GM21367 (cell line): ENCODE data around the gene UBA7.
A peak's percentile ranks its signal among the peaks of the same experiment; 100 is the strongest.

Experiments used
- ATAC-seq: cut with Tn5 transposase; IDR thresholded peaks from one replicate; pipeline ENCODE4 v1.9.1; 2021; ENCODE audit not compliant: unreplicated experiment

Gene UBA7

DNA sequence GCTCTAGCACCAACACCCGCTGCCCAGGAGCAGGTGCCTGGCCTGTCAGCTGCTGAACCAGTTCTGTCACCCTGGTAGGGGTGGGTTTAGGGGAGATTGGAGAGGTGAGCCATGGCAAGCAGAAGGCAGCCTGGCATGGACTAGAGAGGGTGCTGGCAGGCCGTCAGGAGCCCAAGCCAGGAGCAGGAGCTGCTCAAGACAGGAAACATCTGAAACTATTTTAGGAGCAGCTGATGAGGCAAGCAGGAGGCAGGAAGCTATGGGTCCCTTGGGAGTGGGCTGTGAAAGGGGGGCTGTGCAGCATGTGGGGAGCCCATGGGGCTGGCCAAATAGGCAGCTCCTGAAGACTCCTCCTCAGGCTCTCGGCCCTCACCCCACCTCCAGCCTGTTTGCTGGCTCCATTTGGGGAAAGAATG lies 8.4 kb downstream of the UBA7 start:
- ATAC-seq: no peak

DNA sequence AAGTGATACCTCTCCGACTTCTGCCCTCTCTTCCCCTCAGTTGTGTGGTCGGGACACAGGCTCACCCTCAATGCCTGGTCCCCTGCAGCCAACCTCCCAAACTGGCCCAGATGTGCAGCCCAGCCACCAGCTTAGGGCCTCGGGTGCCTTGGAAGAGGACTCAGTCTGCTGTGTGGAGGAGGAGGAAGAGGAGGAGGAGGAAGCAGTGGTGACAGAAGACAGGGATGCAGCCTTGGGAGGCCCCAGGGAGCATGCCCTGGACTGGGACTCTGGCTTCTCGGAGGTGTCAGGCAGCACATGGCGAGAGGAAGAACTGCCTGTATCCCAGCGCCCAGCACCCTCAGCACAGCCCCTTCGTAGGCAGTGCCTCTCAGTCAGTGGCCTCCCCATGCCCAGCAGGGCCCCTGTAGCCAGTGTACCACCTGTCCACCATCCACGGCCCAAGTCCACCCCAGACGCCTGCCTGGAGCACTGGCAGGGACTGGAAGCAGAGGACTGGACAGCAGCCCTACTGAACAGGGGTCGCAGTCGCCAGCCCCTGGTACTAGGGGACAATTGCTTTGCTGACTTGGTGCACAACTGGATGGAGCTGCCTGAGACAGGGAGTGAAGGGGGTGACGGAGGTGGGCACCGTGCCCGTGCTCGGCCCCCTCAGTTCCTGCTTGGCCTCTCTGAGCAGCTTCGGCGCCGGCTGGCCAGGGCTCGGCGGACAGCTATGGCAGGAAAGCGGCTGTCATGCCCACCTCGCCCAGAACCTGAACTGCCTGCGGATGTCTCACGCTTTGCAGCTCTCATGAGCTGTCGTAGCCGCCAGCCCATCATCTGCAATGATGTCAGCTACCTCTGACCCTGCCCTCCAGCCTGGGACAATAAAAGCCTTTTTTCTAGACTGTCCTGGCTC lies 9.4 kb downstream of the UBA7 start:
- ATAC-seq: no peak

DNA sequence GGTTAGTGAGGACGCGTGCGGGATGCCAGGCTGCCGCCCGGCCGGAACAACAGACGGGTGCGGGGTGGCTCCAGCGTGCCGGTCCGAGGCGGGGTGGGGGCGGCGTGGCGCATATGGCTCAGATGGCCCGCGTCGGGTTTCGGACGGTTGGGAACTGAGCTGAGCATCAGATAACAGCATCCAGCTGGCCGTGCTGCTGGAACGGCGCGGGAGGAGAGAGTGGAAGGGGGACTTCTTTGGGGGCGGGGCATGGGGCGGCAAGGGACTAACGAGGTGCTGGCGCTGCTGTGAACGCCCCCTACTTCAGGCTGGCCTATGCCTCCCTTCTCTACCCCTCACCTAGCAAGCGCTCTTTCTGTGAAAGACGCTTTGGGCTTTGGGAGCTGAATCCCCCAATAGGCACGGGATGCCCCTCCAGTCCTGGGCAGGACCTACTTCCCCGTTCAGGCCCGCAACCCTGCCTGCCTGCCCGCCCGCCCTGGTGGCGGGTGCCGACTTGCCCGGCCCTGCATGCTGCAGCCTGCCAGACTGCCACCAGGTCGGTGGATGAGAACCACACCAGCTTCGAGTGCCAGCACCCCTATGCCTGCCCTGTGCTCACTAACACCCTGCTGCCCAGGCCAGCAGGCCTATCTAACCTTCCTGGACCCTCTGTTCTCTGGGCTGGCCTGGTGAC lies 10.2 kb downstream of the UBA7 start:
- ATAC-seq: no peak

DNA sequence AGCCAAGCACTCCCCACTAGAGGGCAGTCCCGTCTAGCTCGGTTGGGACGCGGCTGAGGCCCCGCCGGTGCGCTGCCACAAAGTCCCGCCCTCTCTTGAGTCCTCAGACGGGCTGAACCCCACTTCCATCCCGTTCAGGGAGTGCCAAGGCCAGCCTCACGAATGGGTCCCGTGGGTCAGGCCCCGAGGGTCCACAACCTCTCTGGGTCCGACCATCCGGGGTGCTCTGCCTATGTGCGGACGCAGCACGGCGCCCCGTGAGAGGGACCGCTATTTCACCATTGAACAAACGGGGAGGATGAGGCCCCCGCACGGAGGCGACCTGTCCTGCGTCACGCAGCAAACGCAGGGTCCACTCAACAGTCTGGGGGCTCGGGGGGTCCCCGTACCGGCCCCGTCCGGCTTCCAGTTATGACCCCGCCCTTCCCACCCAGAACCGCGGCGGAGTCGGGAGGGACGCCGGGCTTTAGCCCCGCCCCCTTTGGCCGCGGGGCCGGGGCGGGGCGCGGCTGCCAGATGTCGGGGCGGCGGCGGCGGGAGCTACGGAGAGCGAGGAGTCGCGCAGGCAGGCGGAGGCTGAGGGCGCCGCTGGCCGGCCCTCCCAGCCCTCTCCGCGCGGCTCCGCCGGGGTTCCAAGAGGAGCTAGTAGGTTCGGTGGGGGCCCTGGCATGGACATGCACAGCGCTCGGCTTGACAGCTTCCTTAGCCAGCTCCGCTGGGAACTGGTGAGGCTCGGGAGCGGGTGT lies 10.9 kb downstream of the UBA7 start, which contains the start of gene INKA1:
Gene INKA1, plus strand, starts transcription at position 543 of the 746 bp plus-strand sequence. Its CDS starts 132 bp downstream, at position 675.
- peak; percentile 42 for ATAC-seq

DNA sequence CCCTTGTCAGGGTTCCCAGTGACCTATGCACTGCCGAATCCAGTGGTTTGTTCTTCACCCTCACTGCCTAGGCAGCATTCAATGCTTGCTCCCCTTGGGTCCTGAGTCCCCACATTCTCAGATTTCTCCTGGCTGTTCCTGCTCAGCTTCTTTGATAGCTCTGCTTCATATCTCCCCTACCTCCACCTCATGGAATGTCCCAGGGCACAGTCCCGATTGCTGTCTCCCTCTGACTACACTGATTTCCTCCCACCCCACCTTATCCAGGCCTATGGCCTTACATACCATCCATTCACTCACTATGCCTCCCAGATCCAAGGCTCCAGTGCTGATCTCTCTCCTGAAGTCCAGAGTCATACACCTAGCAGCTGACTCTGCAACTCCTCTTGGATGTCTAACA lies 12.6 kb downstream of the UBA7 start:
- no peak for ATAC-seq

DNA sequence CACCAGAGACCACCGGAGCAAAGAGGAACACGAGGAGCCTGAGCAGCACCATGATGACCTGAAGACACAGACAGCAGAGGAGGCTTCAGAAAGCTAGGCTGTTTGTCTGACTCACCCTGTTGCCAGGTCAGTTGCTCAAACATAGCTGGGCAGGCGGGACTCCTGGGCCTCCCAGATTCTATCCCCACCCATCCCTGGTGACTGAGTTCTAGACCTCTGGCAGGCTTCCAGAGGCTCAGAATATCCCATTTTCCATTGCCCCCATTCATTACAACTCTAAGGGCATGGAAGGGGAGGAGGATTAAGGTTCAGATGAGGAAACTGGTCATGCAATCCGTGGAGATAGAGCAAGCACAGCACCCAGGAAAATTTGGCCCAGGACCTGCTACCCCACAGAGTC lies 14.0 kb downstream of the UBA7 start, which contains the start of gene CDHR4:
Gene CDHR4, minus strand, starts transcription at position 113 of the 400 bp plus-strand sequence. Its CDS starts 61 bp downstream, at position 52.
- ATAC-seq: no peak

DNA sequence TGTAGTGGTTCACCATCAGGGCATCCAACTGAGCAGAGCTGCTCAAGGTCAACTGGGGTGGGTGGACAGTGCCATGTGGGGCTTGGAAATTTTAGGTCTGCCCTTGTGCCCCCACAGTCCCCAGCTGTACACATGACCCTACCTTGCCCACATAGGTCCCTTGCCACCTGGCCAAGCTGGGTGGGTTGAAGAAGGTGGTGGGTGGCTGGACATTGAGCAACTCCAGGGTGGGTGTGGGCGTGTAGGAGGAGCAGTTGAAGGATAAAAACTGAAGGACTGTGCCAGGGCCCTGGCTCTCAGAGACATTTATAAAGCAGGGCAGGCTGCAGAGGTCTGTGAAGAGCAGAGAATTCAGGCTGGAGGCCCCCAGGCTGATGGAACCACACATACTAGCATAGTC lies 14.6 kb downstream of the UBA7 start:
- ATAC-seq: no peak

DNA sequence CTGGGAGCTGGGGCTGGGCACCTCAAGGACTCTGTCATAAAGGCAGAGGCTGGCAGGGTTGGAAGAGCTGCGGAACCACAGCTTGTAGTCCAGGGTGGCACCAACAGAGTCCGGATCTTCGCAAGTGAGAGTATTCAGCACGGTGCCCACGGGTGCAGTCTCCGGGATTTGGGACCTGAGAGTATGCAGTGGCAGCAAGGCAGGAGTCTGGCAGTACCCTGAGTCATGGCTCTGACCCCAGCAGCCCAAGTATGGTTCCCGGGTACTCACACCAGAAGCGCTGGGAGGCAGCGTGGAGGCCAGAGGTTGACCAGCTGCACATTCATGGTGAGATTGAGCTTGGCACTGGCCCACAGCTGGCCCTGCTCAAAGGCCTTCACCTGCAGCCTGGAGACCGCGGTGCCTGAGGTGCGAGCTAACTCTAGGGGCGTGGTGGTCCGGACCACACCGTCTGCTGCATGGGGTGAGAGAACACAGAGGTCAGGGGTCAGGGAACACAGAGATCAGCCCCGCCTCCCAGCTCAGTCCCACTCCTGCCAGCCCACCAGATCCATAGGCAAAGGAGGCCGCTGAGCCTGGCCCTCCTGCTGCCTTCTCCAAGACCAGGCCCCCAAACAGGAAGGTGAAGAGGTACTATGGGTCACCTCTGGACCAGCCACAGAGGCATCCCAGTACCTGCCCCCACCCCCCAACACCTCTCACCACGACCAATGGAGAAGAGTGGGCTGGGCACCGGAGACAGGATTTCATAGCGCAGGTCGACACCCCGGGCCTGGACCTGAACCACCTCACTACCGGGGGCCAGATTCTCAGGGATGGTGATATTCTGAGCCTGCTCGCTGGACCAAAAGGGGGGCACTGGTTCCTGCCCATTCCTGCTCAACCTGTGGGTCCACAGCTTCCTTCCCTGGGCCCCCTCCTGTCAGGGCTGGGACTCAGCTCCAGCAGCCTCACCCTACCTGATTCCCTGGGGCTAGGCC lies 18.5 kb downstream of the UBA7 start:
- ATAC-seq: no peak

DNA sequence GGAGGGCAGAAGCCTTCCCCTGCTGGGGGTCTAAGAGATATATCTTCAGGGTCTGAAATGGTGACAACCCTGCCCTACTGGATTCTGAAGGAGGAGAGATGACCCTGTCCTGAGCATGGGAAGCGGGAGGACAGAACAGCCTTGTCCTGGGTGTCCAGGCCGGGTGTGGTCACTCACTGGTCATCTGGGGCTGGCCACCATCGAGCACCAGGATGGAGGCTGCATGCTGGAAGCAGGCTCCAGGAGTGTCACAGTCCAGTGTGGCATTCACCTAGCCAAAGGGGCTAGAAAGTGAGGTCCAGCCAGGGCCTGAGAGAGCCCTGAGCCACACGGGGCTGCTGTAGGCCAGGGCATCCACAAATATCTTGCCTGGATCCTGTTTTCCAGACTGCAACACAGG lies 19.3 kb downstream of the UBA7 start:
- ATAC-seq: no peak

DNA sequence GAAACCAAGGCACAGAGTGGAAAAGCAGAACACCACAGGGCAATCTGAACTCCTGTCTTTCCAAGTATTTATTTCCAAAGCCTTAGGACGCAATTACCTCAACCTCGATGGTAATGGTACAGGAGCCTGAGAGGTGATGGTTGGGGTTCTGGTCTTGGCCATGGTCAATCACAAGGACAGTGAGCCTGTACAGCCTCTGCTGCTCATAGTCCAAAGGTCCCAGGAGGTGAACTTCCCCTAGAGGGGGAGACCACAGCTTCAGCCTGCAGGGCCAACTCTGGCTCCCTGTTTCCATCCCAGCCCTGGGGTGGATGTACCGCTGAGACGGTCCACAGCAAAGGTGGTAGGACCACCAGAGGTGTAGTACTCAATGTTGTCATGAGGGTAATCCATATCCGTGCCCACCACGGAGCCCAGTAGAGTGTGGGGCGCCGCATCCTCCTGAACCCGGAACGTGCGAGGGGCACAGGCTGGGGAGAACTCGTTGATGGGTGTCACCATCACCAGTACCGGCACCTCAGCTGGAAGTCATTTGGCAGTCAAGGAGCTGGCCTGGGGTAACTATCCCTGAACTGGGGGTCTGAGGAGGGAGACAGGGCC lies 20.2 kb downstream of the UBA7 start:
- no peak for ATAC-seq

DNA sequence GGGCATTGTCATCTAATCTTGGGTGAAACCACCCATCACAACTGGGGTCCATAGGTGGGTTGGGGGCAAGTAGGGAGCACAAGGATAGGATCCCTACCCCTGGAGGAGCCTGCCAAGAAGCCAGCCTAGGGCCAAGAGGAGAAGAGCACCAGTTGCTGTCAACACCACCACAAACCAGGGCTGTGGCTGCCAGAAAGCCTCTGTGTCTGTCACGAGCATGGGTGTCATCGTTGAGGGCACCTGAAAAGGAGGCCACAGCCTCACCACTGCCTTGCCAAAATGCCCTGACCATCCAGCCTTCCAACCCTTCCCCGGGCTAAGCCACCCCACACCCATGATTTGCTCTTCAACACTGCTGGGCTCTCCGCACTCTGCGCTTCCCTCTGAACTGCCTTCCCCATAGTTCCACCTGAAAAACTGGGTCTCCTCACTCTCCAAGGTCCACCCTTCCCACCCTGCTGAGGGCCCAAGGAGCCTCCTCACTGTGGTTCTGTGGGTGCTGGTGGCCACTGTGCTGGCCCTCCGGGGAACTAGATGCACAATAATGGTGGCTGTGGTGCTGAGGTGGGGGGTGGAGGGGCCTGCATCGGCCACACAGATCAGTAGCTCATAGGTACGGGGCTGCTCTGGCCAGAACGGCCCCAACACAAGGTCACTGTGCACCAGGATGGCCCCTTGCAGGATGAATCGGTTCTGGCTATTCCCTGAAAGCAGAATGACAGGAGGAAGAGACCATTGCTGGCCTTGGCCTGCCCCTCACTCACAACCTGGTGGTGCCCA lies 21.2 kb downstream of the UBA7 start:
- ATAC-seq: no peak

DNA sequence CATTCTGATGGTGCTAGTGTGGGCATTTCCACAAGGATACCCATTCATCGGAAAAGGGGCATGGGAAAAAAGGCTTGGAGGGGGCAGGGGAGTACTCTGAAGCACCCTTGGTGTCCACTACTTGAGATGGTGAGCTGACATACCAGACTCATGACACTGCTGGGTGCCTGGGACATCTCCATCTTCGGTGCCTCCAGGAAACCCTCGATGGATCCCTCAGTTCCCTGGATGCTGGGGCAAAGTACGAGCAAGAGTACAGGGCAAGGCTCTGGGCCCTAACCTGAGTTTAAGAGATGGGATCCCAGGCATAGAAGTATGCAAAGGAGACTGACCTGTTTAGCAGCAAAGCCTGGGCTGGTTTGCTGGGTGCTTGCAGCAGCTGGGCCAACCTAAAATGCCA lies 22.2 kb downstream of the UBA7 start:
- no peak for ATAC-seq

DNA sequence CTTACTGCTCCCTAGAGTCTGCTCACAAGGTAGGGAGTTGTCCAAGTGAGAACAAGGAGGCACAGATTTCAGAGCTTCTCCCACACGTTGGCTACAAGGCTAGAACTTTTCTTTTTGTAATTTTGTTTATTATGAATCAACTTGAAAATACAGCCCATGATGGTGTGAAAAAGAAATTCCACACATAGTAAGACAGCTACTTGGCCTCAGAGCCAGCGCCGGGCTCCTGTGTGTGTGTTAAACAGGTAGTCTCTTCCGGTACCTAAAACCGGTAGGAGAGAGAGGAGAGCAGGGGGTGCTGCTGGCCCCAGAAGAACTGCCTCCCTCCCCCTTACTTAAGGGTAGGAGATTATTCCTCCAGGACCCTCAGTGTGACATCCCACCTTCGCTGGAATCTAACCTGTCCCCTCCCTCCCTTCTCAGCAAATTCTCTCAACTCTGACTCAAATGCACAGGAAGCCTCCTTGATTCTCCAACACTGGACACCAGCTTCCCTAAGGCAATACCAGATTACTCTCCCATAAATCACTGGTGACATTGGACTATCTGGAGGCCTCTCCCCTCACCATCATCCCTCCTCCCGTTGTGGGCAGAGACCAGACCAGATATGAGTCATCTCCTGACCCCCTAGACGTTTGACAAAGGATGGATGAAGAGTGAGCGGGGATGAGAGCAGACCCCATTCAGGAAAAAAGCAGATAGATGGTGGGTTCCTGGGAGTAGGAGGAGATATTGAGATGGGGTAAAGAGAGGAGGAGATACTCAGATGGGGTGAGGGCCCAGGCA lies 22.9 kb downstream of the UBA7 start:
- ATAC-seq: no peak

DNA sequence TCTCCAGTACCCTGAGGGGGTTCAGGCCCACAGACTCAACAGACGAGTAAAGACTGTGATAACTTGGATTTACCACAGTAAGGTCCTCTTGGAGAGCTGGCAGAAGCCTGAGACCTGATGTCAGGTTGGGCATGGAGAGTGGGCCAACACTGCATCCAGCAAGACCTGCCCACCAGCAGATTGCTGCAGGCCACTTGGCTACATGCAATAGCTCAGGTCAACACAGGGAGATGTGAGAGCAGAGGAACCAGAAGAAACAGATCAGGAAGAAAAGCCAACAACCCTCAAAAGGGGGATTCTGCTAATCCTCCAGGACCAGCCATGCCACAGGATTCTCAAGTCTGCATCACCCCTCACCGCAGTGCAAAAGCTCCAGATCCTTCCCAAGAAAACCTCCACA lies 25.7 kb downstream of the UBA7 start:
- ATAC-seq: no peak

DNA sequence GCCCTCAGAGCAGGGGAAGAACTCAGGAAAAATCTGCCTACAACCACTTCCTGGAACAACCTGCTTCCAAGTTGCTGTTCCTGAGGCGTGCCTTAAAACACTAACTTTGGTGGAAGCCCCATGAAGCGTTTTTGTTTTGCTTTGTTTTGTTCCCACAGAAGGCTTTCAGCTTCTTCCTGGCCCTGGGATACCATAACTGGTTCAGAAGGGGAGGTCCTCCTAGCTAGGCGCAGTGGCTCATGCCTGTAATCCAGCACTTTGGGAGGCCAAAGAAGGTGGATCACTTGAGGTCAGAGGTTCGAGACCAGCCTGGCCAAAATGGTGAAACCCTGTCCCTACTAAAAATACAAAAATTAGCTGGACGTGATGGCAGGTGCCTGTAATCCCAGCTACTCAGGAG lies 26.2 kb downstream of the UBA7 start:
- no peak for ATAC-seq

DNA sequence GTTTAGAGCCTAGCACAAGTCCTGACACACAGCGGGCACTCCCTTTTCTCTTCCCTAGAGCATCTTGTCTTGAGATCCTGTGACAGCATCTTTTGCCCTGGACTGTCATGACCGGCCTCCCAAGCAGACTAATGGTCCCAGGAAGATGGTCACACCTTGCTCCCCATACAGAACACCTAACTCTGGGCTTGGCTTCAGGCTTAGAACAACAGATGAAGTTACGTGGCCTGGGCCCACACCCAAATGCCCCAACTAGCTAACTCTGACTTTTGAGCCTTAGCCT lies 26.6 kb downstream of the UBA7 start:
- no peak for ATAC-seq

DNA sequence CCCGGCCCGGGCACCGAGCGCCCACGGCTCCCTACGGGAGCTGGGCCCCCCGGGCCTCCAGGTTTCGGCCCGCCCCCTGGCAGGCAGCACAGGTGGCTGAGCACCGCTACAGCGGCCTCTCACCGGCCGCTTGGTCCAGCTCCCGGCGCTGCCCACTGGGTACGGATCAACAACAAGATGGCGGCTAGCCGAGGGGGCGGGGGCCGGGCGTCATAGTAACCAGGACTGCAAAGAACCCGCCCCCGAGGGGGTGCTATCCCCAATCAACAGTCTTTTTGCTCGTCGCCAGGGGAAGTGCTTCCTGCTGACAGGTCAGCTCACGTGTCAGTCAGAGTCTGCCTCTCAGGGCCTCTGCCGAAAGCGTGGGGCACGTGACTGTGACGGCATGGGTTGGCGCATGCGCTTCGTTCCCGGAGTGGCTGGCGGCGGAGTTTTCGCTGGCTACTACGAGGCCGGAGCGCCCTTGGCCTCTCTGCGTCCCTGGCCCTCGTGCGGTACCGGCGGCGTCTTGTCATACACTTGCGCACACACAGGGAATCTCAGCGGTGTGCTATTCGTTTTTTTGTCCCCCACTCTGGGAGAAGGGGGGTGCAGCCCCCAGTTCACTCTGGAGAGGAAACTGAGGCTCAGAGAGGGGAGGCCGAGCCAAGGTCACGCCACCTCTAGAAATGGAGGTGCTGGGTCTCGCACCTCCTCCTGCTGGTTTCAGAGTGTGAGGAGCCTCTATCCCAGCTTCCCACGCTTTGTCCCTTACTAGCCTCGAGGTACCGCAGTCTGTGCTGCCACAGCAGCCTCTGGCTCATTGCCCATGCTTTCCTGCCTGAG lies 27.2 kb downstream of the UBA7 start, which contains the start of gene IP6K1:
Gene IP6K1, minus strand, starts transcription at position 186 of the 825 bp plus-strand sequence. CDS start 38,502 bp downstream, outside the sequence.
- peak; percentile 96 for ATAC-seq
